HG03095 (cell line): ENCODE data around the gene FSCB.
"Not testable (repeated sequence)": the region's sequence is repeated elsewhere in the genome, so short reads cannot be mapped to it uniquely, and the experiment has no call there.

Experiments
- ATAC-seq: cut with Tn5 transposase; IDR thresholded peaks from one replicate; pipeline ENCODE4 v1.9.1; 2021; ENCODE audit warnings: moderate library complexity; ENCODE audit not compliant: unreplicated experiment

FSCB gene, protein sequence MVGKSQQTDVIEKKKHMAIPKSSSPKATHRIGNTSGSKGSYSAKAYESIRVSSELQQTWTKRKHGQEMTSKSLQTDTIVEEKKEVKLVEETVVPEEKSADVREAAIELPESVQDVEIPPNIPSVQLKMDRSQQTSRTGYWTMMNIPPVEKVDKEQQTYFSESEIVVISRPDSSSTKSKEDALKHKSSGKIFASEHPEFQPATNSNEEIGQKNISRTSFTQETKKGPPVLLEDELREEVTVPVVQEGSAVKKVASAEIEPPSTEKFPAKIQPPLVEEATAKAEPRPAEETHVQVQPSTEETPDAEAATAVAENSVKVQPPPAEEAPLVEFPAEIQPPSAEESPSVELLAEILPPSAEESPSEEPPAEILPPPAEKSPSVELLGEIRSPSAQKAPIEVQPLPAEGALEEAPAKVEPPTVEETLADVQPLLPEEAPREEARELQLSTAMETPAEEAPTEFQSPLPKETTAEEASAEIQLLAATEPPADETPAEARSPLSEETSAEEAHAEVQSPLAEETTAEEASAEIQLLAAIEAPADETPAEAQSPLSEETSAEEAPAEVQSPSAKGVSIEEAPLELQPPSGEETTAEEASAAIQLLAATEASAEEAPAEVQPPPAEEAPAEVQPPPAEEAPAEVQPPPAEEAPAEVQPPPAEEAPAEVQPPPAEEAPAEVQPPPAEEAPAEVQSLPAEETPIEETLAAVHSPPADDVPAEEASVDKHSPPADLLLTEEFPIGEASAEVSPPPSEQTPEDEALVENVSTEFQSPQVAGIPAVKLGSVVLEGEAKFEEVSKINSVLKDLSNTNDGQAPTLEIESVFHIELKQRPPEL

DNA sequence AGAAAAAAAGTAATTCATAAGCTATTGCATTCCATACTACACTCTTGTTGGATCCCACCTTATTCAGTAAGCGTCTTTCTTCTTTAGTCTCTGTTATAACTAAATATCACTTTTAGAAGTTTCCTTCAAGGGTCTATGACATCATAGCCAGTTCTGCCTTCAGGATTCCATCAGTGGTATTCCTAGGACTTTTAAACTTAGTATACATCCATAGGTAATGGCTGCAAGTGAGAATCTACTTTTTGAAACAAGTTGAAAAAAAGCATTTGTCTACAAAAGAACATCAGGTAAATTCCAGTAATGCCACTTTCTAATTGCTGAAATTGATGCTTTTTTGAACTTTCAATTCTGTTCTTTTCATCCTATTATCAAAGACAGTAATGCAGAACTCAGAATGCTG, at the start of gene FSCB:
FSCB (minus strand) TSS at position 101 of the 400 bp plus-strand sequence. CDS start 296 bp downstream, outside the sequence.
- no peak for ATAC-seq

DNA sequence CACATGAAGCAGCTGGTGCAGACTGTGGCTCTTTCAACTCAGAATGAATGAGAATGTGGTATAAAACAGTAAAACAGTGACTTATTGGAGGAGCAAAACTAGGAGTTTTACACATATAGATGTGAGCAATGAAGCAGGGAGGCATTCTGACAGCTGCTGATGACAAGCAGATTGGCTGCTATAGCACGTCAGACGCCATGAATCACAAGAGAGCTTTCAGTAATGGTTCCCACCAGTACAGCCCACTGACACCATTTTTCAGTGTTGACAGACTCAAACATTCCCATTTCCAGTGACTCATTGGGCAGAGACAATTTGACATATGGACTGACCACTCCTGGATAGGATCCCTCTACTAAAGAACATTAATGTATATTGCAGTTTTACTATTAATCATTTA, 24.6 kb upstream of the FSCB start:
- no peak for ATAC-seq

DNA sequence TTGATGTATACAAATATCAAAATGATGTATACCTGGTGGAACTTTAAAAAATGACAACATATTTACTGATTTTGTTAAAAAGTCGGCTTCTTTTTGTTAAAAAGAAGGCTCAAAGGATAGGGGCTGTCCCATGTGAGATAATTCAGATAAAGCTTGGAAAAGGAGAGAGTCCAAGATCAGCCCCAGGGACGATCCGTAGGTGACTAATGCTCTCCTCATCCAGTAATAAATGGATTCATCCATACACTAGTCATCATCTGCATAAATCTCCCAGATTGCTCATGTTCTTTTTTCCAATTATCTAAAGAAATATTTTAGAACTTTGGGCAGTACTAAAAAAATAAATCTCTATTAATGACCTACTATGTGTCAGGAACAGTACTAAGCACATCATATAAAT, 23.4 kb upstream of the FSCB start:
- no peak for ATAC-seq

- no peak for ATAC-seq
Measured at GRCh38 chr14:44529026-44529425, 21.9 kb upstream of the FSCB start.

DNA sequence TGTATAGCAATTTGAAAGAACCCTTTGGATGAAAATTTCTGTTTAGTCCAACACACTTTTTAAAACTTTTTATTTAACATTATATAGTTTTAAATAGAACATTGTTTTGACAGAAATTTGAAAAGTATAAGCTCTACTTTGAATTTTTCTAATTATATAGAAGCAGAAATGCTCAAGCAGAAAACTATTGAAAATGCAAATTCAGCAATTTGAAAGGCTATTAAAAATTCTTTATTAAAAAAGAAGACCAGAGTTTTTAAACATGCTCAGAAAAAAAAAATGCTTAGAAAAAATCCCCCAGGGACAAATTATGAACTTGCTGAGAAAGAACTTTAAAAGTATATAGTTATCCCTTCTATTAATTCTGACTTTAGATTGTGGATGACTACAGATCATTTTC, 21.1 kb upstream of the FSCB start:
- ATAC-seq, result no peak

DNA sequence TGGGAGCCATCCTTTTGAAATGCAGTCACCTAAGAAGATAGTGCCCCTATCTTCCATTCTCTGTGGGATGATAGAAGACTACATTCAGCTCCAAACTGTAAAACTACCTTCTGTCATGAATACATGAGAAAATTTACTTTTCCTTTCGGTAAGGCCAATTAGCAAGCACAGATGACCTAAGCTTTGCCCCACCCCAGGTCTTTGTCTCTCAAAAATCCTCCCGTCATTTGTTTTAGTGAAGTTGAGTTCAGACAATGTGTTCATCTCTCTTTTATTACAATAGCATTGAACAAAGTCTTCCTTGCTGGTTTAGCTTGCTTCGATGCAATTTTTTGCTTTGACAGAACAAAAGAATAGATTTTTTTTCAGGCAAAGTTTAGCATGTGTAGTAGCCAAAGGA, 18.2 kb upstream of the FSCB start:
- ATAC-seq, result no peak

DNA sequence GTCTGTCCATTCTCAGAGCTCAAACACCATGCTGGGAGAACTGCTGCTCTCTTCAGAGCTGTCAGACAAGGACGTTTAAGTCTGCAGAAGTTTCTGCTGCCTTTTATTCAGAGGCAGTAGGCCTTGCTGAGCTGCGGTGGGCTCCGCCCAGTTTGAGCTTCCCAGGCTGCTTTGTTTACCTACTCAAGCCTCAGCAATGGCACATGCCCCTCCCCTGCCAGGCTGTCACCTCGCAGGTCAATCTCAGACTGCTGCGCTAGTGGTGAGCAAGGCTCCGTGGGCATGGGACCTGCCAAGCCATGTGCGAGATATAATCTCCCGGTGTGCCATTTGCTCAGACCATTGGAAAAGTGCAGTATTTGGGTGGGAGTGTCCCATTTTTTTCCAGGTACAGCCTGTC, 8.6 kb upstream of the FSCB start:
- not testable (repeated sequence) for ATAC-seq

DNA sequence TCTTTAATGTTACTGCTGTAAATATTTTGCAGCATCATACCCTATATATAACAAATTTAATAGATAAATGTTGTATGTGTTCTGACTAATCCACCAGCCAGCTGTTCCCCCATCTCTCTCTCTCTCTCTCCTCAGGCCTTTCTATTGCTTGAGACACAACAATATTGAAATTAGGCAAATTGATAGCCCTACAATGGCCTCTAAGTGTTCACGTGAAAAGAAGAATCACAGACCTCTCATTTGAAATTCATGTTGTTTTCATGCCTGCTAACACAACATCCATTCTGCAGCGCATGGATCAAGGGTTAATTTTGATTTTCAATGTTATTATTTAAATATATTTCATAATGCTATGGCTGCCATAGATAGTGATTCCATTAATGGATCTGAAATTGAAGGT, 1.8 kb upstream of the FSCB start:
- ATAC-seq, result no peak

GRCh38 chr14:44505588-44505987, 1.5 kb downstream of the FSCB start:
- no peak for ATAC-seq

DNA sequence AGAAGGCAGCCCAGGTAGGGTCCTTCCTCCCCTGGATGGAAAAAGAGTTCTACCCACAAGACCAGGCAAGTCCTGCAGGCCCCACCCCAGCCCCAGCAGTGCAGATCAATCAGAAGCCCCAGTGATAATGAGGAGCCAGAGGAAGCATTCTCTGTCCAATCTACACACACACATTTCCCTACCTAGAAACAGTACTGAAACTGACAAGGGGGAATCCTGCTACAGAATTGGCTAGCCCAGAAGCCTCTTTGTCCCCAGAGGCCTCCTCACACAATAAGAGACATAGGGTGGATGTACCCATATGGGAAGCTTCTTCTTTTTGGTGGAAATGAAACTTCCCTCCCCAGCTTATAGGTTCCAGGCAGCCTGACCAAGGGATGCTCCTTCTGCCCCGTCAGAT, 9.9 kb downstream of the FSCB start:
- no peak for ATAC-seq

DNA sequence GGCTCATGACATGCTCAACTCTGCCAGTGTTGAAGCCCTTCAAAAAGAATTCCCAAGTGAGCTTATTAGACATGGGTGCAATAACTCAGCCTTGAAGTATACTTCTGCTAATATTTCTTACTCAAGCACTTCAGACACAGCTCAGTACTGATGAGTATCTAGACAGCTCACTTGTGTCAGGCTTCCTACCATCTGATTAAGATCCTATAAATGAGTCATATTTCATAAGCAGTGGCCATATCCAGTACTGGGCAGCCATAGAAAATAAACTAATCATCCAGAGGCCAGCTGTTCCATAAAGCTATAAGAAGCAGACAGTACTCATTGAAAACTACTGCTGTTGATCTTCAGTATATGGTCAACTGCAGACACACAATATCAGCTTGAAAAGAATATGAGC, 12.9 kb downstream of the FSCB start:
- ATAC-seq, result no peak

DNA sequence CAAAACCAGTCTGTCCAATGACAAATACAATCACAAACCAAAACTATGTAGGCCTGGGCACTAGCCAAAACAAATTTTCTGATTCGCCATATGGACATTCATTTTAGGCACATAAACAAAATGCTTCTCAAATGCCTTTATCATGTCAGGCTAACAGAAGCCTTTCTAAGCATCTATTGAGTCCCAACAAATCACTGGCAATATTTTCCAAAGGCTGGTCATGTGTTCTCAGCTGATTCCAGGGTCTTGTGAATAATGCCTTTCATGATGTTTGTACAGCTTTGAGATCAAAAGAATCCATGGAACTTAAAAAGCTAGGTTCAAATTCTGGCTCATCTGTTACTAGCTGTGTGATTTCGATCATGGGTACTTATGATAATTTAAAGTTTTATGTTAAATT, 16.1 kb downstream of the FSCB start:
- ATAC-seq, result no peak

GRCh38 chr14:44477953-44478352, 29.1 kb downstream of the FSCB start:
- ATAC-seq, result no peak

DNA sequence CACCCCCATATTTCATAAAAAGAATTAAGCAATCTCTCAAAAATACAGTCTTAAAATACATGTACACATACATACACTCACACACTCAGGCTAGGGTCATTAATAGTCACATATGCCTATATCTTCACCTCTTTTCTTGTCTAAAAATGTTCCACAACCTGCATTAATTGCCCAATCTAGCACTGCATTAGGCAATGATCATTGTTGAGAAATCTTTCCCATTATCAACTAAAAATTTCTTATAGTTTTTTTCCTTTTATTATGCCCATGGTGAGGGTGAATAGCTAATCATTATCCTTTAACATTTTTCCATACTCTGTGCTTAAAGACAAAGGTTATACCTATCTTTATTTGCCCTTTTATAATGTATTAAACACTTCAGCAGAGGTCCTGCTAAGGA, 38.3 kb downstream of the FSCB start:
- ATAC-seq, result no peak

DNA sequence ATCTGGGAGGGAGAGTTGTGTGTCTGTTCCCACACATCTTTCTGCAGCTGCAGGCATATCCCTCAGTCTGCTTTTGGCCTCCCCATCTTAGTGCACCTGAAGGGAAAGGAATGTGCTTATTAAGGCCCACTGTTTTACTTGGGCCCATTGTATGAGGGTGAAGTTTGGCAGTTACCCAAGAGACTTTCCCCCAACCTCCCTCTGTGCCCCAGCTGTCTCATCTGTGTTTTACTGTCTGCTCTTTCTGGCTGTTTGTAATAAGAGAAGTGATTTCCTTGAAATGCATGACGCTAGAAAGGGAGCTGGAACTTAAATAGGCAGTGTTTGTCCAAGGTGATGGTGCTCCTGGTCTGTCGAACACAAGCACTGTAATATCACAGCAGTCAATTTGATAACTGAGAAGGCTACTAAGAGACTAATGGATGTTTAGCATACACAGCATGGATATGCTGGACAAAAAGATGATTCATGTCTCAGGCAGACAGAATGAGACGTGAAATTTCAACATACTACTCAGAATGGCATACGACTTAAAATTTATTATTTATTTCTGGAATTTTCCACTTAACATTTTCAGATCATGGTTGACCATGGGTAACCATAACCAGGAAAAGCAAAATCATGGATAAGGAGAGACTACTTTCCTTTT, 43.6 kb downstream of the FSCB start:
- no peak for ATAC-seq

GRCh38 chr14:44462381-44462780, 44.7 kb downstream of the FSCB start:
- no peak for ATAC-seq

- no peak for ATAC-seq
Measured at GRCh38 chr14:44461811-44462210, 45.3 kb downstream of the FSCB start.
